Neural progenitor cell (in vitro differentiated cells): ENCODE results near the gene IQGAP2.

Experiments used
- EZH2 ChIP-seq: fragments of 200-600 bp; sonication (generic); IDR thresholded peaks from 2 replicates; pipeline ENCODE4 v1.6.1; 2017; ENCODE audit warnings: antibody characterized with exemption, mild to moderate bottlenecking, moderate library complexity
- TF ChIP-seq, protein P1 (sequence below): fragments of 200-600 bp; sonication (generic); IDR thresholded peaks from 2 replicates; pipeline ENCODE4 v1.5.1; 2017; ENCODE audit warnings: antibody characterized with exemption, mild to moderate bottlenecking

DNA sequence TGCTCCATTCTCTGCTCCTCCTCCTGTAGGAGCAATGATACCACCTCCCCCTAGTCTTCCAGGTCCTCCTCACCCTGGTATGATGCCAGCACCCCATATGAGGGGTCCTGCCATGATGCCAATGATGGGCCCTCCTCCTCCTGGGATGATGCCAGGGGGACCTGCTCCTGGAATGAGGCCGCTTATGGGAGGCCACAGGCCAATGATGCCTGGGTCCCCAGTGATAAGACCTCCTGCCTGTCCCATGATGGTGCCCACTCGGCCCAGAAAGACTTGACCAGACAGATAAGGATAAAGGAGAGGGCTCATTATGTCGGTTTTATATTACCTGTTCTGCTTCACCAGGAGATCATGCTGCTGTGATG lies 26.2 kb upstream of the IQGAP2 start:
- TF ChIP-seq, protein P1, sequence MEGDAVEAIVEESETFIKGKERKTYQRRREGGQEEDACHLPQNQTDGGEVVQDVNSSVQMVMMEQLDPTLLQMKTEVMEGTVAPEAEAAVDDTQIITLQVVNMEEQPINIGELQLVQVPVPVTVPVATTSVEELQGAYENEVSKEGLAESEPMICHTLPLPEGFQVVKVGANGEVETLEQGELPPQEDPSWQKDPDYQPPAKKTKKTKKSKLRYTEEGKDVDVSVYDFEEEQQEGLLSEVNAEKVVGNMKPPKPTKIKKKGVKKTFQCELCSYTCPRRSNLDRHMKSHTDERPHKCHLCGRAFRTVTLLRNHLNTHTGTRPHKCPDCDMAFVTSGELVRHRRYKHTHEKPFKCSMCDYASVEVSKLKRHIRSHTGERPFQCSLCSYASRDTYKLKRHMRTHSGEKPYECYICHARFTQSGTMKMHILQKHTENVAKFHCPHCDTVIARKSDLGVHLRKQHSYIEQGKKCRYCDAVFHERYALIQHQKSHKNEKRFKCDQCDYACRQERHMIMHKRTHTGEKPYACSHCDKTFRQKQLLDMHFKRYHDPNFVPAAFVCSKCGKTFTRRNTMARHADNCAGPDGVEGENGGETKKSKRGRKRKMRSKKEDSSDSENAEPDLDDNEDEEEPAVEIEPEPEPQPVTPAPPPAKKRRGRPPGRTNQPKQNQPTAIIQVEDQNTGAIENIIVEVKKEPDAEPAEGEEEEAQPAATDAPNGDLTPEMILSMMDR: no peak
- TF ChIP-seq EZH2: no peak
